Endothelial cell of umbilical vein (primary cell): ENCODE data around the gene MESD. TPM values are rescaled to one million over a fixed set of nuclear protein-coding genes. Genes with fewer than 3 reads are reported as not detected.

Experiments
- BruUV-seq: library from RNA; stranded (reverse); fragments of 400-500 nt; replicated peaks from 2 replicates; lab custom pipeline; 2021; lab: Mats Ljungman, UMichigan
- CTCF ChIA-PET: fragments of 300-600, 350-600 bp; sonication (Branson Sonifier 250); formaldehyde crosslinking; loops from one replicate; lab custom pipeline; 2021; ENCODE audit warnings: antibody characterized with exemption, inconsistent platforms; lab: Charles Lee
- POLR2A ChIA-PET: fragments of 300-600, 350-600 bp; sonication (Branson Sonifier 250); formaldehyde crosslinking; loops from one replicate; lab custom pipeline; 2021; ENCODE audit warnings: antibody characterized with exemption, inconsistent platforms; lab: Charles Lee
- DNase-seq: peaks from one replicate; pipeline ENCODE4 v3.0.0-alpha.2; 2011; ENCODE audit warnings: low read depth, low spot score
- FAIRE-seq: peaks from 2 replicates; lab custom pipeline; 2011; peaks lifted over from hg19 to GRCh38; lab: Jason Lieb, UNC
- H2AFZ ChIP-seq: 2 replicates; pipeline ENCODE4 v1.6.0; 2012; ENCODE audit warnings: low read depth, low read length, control low read depth, inconsistent platforms
- H3K27ac ChIP-seq: 2 replicates; pipeline ENCODE4 v1.5.1; 2011; ENCODE audit warnings: low read depth, mild to moderate bottlenecking, control low read depth, low read length, moderate library complexity; ENCODE audit not compliant: insufficient read depth
- H3K27me3 ChIP-seq, 2 experiments: 2 replicates each; pipeline versions ENCODE4 v1.6.0 to v1.6.1; 2011; ENCODE audit warnings: low read length in 2 of 2, mixed read lengths in 1 of 2; ENCODE audit not compliant: control insufficient read depth in 2 of 2, insufficient read depth in 2 of 2
- H3K36me3 ChIP-seq, 2 experiments: 2 replicates in 1 of 2; 3 replicates in 1 of 2; pipeline ENCODE4 v1.5.1; 2011; ENCODE audit warnings: low read length in 2 of 2, mild to moderate bottlenecking in 1 of 2, moderate library complexity in 1 of 2; ENCODE audit not compliant: control insufficient read depth in 2 of 2, insufficient read depth in 2 of 2; ENCODE audit errors: extremely low read depth in 1 of 2
- H3K4me1 ChIP-seq: 3 replicates; pipeline ENCODE4 v1.5.1; 2011; ENCODE audit warnings: mild to moderate bottlenecking, low read length; ENCODE audit not compliant: control insufficient read depth, insufficient read depth; ENCODE audit errors: extremely low read depth
- H3K4me2 ChIP-seq: 2 replicates; pipeline ENCODE4 v1.6.1; 2011; ENCODE audit warnings: low read length, control low read depth, mixed read lengths; ENCODE audit not compliant: insufficient read depth
- H3K4me3 ChIP-seq, 3 experiments: fragments of 200-600 bp in 1 of 3; sonication (generic), shearing (Covaris generic) in 1 of 3; replicated peaks in 1 of 3; 2 replicates each; pipeline ENCODE4 v1.5.1; 2011 to 2016; ENCODE audit warnings: control low read depth in 3 of 3, low read length in 3 of 3, mild to moderate bottlenecking in 2 of 3, inconsistent platforms in 1 of 3, low read depth in 1 of 3, moderate library complexity in 1 of 3; ENCODE audit not compliant: insufficient read depth in 1 of 3
- H3K79me2 ChIP-seq: 2 replicates; pipeline ENCODE4 v1.6.0; 2012; ENCODE audit warnings: low read length, inconsistent platforms; ENCODE audit not compliant: control insufficient read depth, insufficient read depth
- H3K9ac ChIP-seq: replicated peaks from 2 replicates; pipeline ENCODE3; 2011; ENCODE audit warnings: low read length, control low read depth; ENCODE audit not compliant: insufficient read depth; ENCODE audit errors: extremely low read depth
- H3K9me1 ChIP-seq: replicated peaks from 3 replicates; pipeline ENCODE4 v1.6.0; 2011; ENCODE audit warnings: mild to moderate bottlenecking, low read length; ENCODE audit not compliant: control insufficient read depth, insufficient read depth; ENCODE audit errors: extremely low read depth
- H3K9me3 ChIP-seq: replicated peaks from 2 replicates; pipeline ENCODE4 v1.5.1; 2012; ENCODE audit warnings: low read length, inconsistent platforms; ENCODE audit not compliant: control insufficient read depth, insufficient read depth
- H4K20me1 ChIP-seq: replicated peaks from 2 replicates; pipeline ENCODE3; 2011; ENCODE audit warnings: mild to moderate bottlenecking, low read length; ENCODE audit not compliant: control insufficient read depth, insufficient read depth; ENCODE audit errors: extremely low read depth
- CTCF ChIP-seq, 2 donors: IDR thresholded peaks; 1 replicate in 1 of 2; 2 replicates in 1 of 2; pipeline ENCODE4 v1.5.1; 2011; ENCODE audit warnings: low read length in 2 of 2, mild to moderate bottlenecking in 2 of 2, moderate library complexity in 2 of 2, control low read depth in 1 of 2, inconsistent platforms in 1 of 2, low read depth in 1 of 2; ENCODE audit not compliant: insufficient read depth in 1 of 2; ENCODE audit errors: extremely low read depth in 1 of 2
- EZH2 ChIP-seq: IDR thresholded peaks from 2 replicates; pipeline ENCODE4 v1.6.1; 2012; ENCODE audit warnings: borderline replicate concordance, low read depth, mild to moderate bottlenecking, moderate library complexity, low read length, inconsistent platforms; ENCODE audit not compliant: severe bottlenecking
- FOS ChIP-seq: IDR thresholded peaks from 2 replicates; pipeline ENCODE4 v1.6.1; 2011; ENCODE audit warnings: mild to moderate bottlenecking, low read length, moderate library complexity, borderline replicate concordance; ENCODE audit not compliant: insufficient read depth
- GATA2 ChIP-seq: IDR thresholded peaks from 2 replicates; pipeline ENCODE4 v1.7.0; 2011; ENCODE audit warnings: low read depth, mild to moderate bottlenecking, moderate library complexity, mixed read lengths, low read length; ENCODE audit not compliant: insufficient read length, insufficient read depth
- JUN ChIP-seq: IDR thresholded peaks from 2 replicates; pipeline ENCODE4 v1.6.1; 2011; ENCODE audit warnings: borderline replicate concordance, low read depth; ENCODE audit not compliant: insufficient read length, insufficient read depth
- MAX ChIP-seq: IDR thresholded peaks from 2 replicates; pipeline ENCODE4 v1.6.1; 2011; ENCODE audit not compliant: insufficient read depth, insufficient read length
- MYC ChIP-seq: IDR thresholded peaks from one replicate; pipeline ENCODE4 v1.6.1; 2011; ENCODE audit warnings: mild to moderate bottlenecking, low read depth, low read length
- POLR2A ChIP-seq: IDR thresholded peaks from 2 replicates; pipeline ENCODE4 v1.6.1; 2012; ENCODE audit warnings: low read depth, mild to moderate bottlenecking, control low read depth, low read length
- POLR2AphosphoS5 ChIP-seq: IDR thresholded peaks from 2 replicates; pipeline ENCODE4 v1.6.1; 2012; ENCODE audit warnings: low read depth, mild to moderate bottlenecking, control low read depth, low read length, moderate library complexity; ENCODE audit not compliant: insufficient read depth
- dilution Hi-C: fragments of 300-500 bp; cut with MboI; formaldehyde crosslinking; loops from one replicate; pipeline ENCODE4 v1.15.0; 2019; ENCODE audit warnings: low sequenced_read_pairs; ENCODE audit not compliant: extremely low pct_ligation_motif_present
- intact Hi-C: fragments of 100-400 bp; cut with micrococcal nuclease; formaldehyde crosslinking; loops from one replicate; pipeline ENCODE4 v1.10.0; 2022
- polyA plus RNA-seq, 4 experiments: library from polyadenylated mRNA; depleted of rRNA in 3 of 4; stranded (reverse) in 3 of 4; unstranded in 1 of 4; fragments of >200 nt; gene quantifications; 2 replicates each; pipeline versions ENCODE4 v1.2.1 to v1.2.3, GENCODE V29; 2011 to 2012; ENCODE audit warnings: missing spikeins in 1 of 4
- total RNA-seq: library from RNA; stranded (reverse); gene quantifications from 2 replicates; pipeline ENCODE4 v1.2.3, GENCODE V29; 2021

The MESD gene
- total and polyA plus RNA-seq, 2 donors (not counting 3 experiments of a cell fraction or from before 2014, with no cell fraction given), result 12.8 to 30.5 TPM

GRCh38 chr15:80957976-80958375 lies 31.6 kb downstream of the MESD start:
- H2AFZ ChIP-seq, result no peak overlapping the region
- ChIA-PET CTCF (interaction anchor here (0.6 to 2.8 kb wide), 3 partner anchors 10 to 12 kb away, joined by 4 to 16 read pairs (median 5); no protein-coding TSS in a partner anchor), POLR2A (no interaction called here)
- H3K79me2 ChIP-seq, result no peaks in the 10 kb centered on the region
- H3K27ac ChIP-seq, result no peak overlapping the region
- FAIRE-seq (no peak), DNase-seq (no peak)
- BruUV-seq, result no TSS peak
- dilution Hi-C loops, result no loop called here
- H4K20me1 ChIP-seq, result no peaks in the 10 kb centered on the region
- H3K9me1 ChIP-seq, result no peaks in the 10 kb centered on the region
- intact Hi-C loops, result no loop called here
- TF ChIP-seq POLR2AphosphoS5, result no peak
- no peak overlapping the region for H3K9ac ChIP-seq
- no peaks in the 10 kb centered on the region for H3K9me3 ChIP-seq
- H3K4me2 ChIP-seq, result no peak overlapping the region
- no peaks in the 10 kb centered on the region for H3K4me1 ChIP-seq
- H3K27me3 ChIP-seq, result no peaks in the 10 kb centered on the region
- no peak overlapping the region for H3K4me3 ChIP-seq
- peaks cover 0 to 3% of the 10 kb centered on the region in 2 experiments for H3K36me3 ChIP-seq

GRCh38 chr15:80957556-80957955 lies 32.1 kb downstream of the MESD start:
- Histone ChIP-seq H3K27ac (no peak overlapping the region), H3K79me2 (no peaks in the 10 kb centered on the region), H3K9ac (no peak overlapping the region), H2AFZ (no peak overlapping the region), H3K4me3 (no peak overlapping the region), H3K27me3 (no peaks in the 10 kb centered on the region), H3K9me3 (no peaks in the 10 kb centered on the region), H3K4me1 (no peaks in the 10 kb centered on the region), H3K9me1 (no peaks in the 10 kb centered on the region), H3K36me3 (peaks cover 0 to 3% of the 10 kb centered on the region in 2 experiments), H3K4me2 (no peak overlapping the region), H4K20me1 (no peaks in the 10 kb centered on the region)
- no TSS peak for BruUV-seq
- DNase-seq (no peak), FAIRE-seq (no peak)
- intact Hi-C loops (no loop called here), dilution Hi-C loops (no loop called here)
- TF ChIP-seq CTCF (IDR thresholded peaks at IDR 0.05; ENCODE audit: extremely low read depth in 1 of 2, insufficient read depth in 1 of 2, low read depth in 1 of 2, low read length in 2 of 2), result no peak
- no peak for TF ChIP-seq FOS
- TF ChIP-seq GATA2, result no peak
- no peak for TF ChIP-seq EZH2
- TF ChIP-seq MAX, result no peak
- no peak for TF ChIP-seq POLR2A
- TF ChIP-seq MYC, result no peak
- TF ChIP-seq JUN, result no peak
- no peak for TF ChIP-seq POLR2AphosphoS5
- ChIA-PET POLR2A (no interaction called here), CTCF (interaction anchor here (0.6 to 2.8 kb wide), 3 partner anchors 10 to 13 kb away, joined by 4 to 16 read pairs (median 5); no protein-coding TSS in a partner anchor)
